C4-2B (cell line): ENCODE results near the gene C14orf39.
A peak's percentile ranks its signal among the peaks of the same experiment; 100 is the strongest.
"Not testable (repeated sequence)": the region's sequence is repeated elsewhere in the genome, so short reads cannot be mapped to it uniquely, and the experiment has no call there.

ENCODE experiments used
- H3K27ac ChIP-seq: fragments of 450-650 bp; 2 replicates; pipeline ENCODE4 v1.5.1; 2017
- ZFX ChIP-seq: fragments of 450-650 bp; IDR thresholded peaks from 2 replicates; pipeline ENCODE4 v1.6.1; 2017
- TF ChIP-seq, protein P1 (sequence below): fragments of 450-650 bp; conservative IDR thresholded peaks from 2 replicates; pipeline ENCODE4 v1.5.1; 2017; ENCODE audit warnings: mild to moderate bottlenecking

Gene C14orf39

DNA sequence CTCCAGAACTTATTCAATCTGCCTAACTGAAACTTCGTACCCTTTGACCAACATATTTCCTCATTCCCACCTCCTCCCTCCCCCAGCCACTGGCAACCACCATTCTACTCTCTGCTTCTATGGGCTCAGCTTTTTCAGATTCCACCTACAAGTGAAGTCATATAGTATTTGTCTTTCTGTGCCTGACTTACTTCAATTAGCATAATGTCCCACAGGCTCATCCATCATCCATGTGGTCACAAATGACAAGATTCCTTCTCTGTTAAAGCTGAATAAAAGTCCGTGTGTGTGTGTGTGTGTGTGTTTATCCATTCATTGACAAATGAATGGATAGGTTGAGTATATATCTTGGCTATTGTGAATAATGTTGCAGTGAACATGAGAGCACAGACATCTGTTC is 1.3 kb upstream of the C14orf39 start:
- no peak for TF ChIP-seq ZFX
- TF ChIP-seq, protein P1, sequence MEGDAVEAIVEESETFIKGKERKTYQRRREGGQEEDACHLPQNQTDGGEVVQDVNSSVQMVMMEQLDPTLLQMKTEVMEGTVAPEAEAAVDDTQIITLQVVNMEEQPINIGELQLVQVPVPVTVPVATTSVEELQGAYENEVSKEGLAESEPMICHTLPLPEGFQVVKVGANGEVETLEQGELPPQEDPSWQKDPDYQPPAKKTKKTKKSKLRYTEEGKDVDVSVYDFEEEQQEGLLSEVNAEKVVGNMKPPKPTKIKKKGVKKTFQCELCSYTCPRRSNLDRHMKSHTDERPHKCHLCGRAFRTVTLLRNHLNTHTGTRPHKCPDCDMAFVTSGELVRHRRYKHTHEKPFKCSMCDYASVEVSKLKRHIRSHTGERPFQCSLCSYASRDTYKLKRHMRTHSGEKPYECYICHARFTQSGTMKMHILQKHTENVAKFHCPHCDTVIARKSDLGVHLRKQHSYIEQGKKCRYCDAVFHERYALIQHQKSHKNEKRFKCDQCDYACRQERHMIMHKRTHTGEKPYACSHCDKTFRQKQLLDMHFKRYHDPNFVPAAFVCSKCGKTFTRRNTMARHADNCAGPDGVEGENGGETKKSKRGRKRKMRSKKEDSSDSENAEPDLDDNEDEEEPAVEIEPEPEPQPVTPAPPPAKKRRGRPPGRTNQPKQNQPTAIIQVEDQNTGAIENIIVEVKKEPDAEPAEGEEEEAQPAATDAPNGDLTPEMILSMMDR = no peak
- no peak overlapping the region for H3K27ac ChIP-seq

DNA sequence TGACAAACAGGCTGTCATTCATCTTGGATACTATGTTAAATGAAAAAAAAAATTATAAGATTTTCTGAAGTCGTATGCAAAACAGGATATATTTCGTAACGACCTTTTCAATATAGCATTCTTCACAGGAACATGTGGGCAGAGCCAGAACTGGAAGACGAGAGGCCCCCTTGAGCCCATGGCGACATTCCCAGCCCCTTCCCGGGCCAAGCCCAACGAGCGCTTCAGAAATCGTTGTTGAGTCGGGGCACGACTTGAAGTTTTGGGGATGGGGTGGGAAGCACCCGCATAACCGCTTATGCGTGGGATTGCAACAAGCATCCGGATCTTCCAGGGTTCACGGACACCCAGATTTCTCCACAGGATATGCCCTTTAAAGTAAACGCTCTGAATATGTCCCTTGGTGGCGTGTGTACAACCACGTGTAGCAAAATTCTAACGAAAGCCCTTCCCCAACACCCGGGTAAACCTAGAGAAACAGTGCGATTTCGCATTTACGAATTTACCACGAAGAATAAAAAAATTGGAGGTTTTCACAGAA is 736 bp downstream of the C14orf39 start:
- TF ChIP-seq, protein P1 = no peak
- no peak for TF ChIP-seq ZFX
- peak overlapping the region; percentile 31; the same call in 1 of the 2 replicates for H3K27ac ChIP-seq

DNA sequence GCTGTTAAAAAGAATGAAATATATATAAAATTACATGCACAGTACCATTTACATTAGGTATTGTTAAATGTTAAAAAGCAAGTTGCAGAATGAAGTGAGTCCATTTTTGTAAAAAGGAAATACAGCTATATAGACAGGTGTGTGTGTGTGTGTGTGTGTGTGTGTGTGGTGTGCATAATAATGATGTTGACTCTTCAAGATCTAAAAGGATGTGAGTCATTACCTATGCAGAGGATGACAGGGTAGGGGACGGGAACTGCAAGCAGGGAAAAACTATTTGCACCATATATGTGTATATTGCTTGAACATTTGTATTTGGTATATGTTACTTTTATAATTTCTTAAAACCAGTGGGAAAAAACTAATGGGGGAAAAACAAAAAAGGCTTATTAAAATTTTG is 3.1 kb downstream of the C14orf39 start:
- TF ChIP-seq, protein P1 = no peak
- no peak for TF ChIP-seq ZFX
- H3K27ac ChIP-seq = no peak overlapping the region

DNA sequence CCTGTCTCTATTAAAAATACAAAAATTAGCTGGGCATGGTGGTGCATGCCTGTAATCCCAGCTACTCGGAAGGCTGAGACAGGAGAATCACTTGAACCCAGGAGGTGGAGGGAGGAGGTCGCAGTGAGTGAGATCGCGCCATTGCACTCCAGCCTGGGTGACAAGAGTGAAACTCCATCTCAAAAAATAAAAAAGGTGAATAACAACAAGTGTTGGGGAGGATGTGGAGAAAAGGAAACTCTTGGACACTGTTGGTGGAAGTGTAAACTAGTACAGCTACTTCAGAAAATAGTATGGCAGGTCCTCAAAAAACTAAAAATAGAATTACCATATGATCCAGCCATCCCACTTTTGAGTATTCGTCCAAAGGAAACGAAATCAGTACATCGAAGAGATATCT is 5.6 kb downstream of the C14orf39 start:
- not testable (repeated sequence) for H3K27ac ChIP-seq

DNA sequence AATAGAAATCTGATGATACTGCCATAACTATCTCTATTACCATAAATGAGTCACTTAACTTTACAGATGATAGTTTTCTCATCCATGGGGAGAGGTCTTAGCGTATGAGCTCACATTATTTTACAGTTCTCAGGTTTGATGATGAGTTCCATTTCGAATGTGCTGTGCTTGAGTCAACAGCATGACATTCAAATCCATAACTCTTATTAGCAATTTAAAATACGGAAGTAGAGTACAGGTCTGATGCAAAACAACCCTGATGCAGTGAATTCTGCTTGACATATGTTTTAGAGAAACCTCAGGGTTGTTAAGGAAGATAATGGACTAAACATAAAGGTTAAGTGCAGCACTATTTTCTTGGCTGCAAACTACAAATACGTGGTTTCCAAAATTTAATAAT is 30.0 kb downstream of the C14orf39 start:
- TF ChIP-seq, protein P1 = no peak
- no peak for TF ChIP-seq ZFX
- H3K27ac ChIP-seq = no peak overlapping the region

DNA sequence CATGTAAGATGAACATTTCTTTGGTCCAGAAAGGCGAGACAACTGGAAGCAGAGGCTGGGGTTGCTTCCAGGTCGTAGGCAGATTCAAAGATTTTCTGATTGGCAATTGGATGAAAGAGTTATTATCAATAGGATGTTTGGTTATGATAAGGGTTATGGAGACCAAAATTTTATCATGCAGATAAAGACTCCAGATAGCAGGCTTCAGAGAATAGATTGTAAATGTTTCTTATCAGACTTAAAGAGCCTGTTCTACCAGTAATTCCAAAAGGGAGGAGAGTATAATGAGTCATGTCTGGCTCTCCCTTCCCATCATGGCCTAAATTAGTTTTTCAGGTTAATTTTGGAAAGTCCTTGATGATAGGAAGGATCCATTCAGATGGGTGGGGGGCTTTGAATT is 55.6 kb downstream of the C14orf39 start:
- H3K27ac ChIP-seq = no peak overlapping the region
- TF ChIP-seq, protein P1 = no peak
- TF ChIP-seq ZFX = no peak

DNA sequence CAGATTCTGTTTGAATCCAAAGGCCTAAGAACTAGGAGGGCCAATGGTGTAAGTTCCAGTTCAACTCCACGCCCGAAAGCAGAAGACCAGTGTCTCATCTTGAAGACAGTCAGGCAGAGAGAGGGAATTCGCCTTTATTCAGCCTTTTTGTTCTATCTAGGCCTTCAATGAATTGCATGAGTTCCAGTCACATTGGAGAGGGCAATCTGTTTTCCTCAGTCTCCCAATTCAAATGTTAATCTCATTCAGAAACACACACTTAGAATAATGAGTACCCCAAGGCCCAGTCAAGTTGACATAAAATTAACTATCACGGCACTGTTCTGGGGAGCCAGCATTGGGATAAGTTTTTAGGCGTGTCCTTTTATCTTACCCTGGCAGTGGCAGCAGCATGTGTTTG is 65.8 kb downstream of the C14orf39 start:
- no peak for TF ChIP-seq ZFX
- TF ChIP-seq, protein P1 = no peak
- H3K27ac ChIP-seq = no peak overlapping the region

DNA sequence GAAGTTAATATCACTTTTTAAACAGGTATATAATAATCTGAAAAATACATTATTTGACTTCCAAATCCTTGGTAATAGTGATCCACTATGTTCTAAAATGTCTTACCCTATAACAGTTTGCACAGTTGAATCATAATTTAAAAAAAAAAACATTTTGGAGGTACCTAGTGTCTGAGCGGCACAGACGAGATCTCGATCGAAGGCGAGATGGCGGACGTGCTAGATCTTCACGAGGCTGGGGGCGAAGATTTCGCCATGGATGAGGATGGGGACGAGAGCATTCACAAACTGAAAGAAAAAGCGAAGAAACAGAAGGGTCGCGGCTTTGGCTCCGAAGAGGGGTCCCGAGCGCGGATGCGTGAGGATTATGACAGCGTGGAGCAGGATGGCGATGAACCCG is 88.3 kb downstream of the C14orf39 start:
- not testable (repeated sequence) for H3K27ac ChIP-seq
